OCI-LY3 (cell line): ENCODE data around the gene GLYATL1.

Source experiments
- H2AFZ ChIP-seq: fragments of 200-600, 300-600 bp; shearing (Covaris generic); 2 replicates; pipeline ENCODE4 v1.6.0; 2014; ENCODE audit warnings: antibody characterized with exemption, low read depth, low read length
- H3K27ac ChIP-seq: fragments of 200-600, 300-600 bp; sonication (generic); 2 replicates; pipeline ENCODE4 v1.5.1; 2014; ENCODE audit warnings: mild to moderate bottlenecking, low read length, moderate library complexity, mixed read lengths
- H3K27me3 ChIP-seq: fragments of 200-600, 300-600 bp; sonication (generic); 2 replicates; pipeline ENCODE4 v1.6.1; 2014; ENCODE audit warnings: low read depth, low read length, mixed read lengths
- H3K36me3 ChIP-seq: fragments of 200-600, 300-600 bp; sonication (generic); replicated peaks from 2 replicates; pipeline ENCODE3; 2014; ENCODE audit warnings: low read depth, low read length, mixed read lengths
- H3K4me1 ChIP-seq: fragments of 300-600, 200-600 bp; sonication (generic); 2 replicates; pipeline ENCODE4 v1.6.1; 2014; ENCODE audit warnings: low read length, mixed read lengths
- H3K4me2 ChIP-seq: fragments of 200-600, 300-600 bp; sonication (generic); 2 replicates; pipeline ENCODE4 v1.6.1; 2014; ENCODE audit warnings: low read length, mixed read lengths
- H3K4me3 ChIP-seq: fragments of 300-600, 200-600 bp; sonication (generic); 2 replicates; pipeline ENCODE4 v1.5.1; 2014; ENCODE audit warnings: antibody characterized with exemption, mild to moderate bottlenecking, low read length, moderate library complexity
- H3K79me2 ChIP-seq: fragments of 300-600, 200-600 bp; shearing (Covaris generic); 2 replicates; pipeline ENCODE4 v1.6.1; 2014; ENCODE audit warnings: mild to moderate bottlenecking, low read length, mixed read lengths
- H3K9ac ChIP-seq: fragments of 300-600, 200-600 bp; shearing (Covaris generic); 2 replicates; pipeline ENCODE4 v1.6.0; 2014; ENCODE audit warnings: mild to moderate bottlenecking, low read length, moderate library complexity
- H3K9me3 ChIP-seq: fragments of 200-600, 300-600 bp; shearing (Covaris generic); 2 replicates; pipeline ENCODE4 v1.6.1; 2014; ENCODE audit warnings: low read length, mixed read lengths; ENCODE audit not compliant: insufficient read depth
- H4K20me1 ChIP-seq: fragments of 200-600, 300-600 bp; sonication (generic); 2 replicates; pipeline ENCODE4 v1.6.1; 2016; ENCODE audit warnings: low read length, mixed read lengths; ENCODE audit not compliant: insufficient read depth
- EZH2phosphoT487 ChIP-seq: fragments of 200-600 bp; shearing (Covaris generic); IDR thresholded peaks from 2 replicates; pipeline ENCODE4 v1.6.1; 2018; ENCODE audit warnings: antibody characterized with exemption, mixed run types, low read depth
- TF ChIP-seq, protein P1 (sequence below): fragments of 200-600, 300-600 bp; sonication (generic); IDR thresholded peaks from 2 replicates; pipeline ENCODE4 v1.5.1; 2014; ENCODE audit warnings: antibody characterized with exemption, low read length, low read depth

Gene GLYATL1

DNA sequence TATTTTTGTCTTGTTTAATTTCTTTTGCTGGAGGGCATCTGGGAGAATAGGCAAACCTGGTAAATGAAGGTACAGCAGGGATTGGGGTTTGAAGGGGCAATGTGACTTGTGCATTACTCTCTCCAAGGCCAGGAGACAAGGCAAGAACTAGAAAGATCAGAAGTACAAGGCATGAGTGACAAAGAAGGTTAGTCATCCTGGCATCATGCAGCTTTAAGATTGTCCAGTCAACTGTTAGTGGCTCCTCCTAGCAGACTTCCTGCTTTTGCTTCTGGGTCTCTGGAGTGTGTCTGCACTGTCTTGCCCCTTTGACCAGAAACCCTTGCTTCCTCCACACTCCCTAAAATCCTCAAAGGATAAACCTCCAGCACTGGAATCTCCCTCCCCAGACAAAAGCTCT lies 27.2 kb upstream of the GLYATL1 start:
- no peaks in the 10 kb centered on the region for H3K36me3 ChIP-seq
- no peak overlapping the region for H3K4me2 ChIP-seq
- no peak overlapping the region for H3K27ac ChIP-seq
- H3K4me1 ChIP-seq: peaks cover 18% of the 10 kb centered on the region
- TF ChIP-seq, protein P1, sequence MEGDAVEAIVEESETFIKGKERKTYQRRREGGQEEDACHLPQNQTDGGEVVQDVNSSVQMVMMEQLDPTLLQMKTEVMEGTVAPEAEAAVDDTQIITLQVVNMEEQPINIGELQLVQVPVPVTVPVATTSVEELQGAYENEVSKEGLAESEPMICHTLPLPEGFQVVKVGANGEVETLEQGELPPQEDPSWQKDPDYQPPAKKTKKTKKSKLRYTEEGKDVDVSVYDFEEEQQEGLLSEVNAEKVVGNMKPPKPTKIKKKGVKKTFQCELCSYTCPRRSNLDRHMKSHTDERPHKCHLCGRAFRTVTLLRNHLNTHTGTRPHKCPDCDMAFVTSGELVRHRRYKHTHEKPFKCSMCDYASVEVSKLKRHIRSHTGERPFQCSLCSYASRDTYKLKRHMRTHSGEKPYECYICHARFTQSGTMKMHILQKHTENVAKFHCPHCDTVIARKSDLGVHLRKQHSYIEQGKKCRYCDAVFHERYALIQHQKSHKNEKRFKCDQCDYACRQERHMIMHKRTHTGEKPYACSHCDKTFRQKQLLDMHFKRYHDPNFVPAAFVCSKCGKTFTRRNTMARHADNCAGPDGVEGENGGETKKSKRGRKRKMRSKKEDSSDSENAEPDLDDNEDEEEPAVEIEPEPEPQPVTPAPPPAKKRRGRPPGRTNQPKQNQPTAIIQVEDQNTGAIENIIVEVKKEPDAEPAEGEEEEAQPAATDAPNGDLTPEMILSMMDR: no peak
- no peak for TF ChIP-seq EZH2phosphoT487
- no peak overlapping the region for H3K4me3 ChIP-seq
- H3K27me3 ChIP-seq: peaks cover 51% of the 10 kb centered on the region
- no peaks in the 10 kb centered on the region for H3K79me2 ChIP-seq
- no peaks in the 10 kb centered on the region for H4K20me1 ChIP-seq
- no peaks in the 10 kb centered on the region for H3K9me3 ChIP-seq
- no peak overlapping the region for H2AFZ ChIP-seq
- H3K9ac ChIP-seq: no peak overlapping the region

GRCh38 chr11:58913685-58914084 lies 25.6 kb upstream of the GLYATL1 start:
- Histone ChIP-seq H3K27me3 (peaks cover 45% of the 10 kb centered on the region), H3K36me3 (no peaks in the 10 kb centered on the region), H3K9ac (no peak overlapping the region), H4K20me1 (no peaks in the 10 kb centered on the region), H3K4me3 (no peak overlapping the region), H2AFZ (no peak overlapping the region), H3K9me3 (no peaks in the 10 kb centered on the region), H3K4me1 (peaks cover 7% of the 10 kb centered on the region; the same call in 1 of the 2 replicates), H3K27ac (no peak overlapping the region), H3K4me2 (no peak overlapping the region), H3K79me2 (no peaks in the 10 kb centered on the region)
- no peak for TF ChIP-seq EZH2phosphoT487
- TF ChIP-seq, protein P1: no peak

DNA sequence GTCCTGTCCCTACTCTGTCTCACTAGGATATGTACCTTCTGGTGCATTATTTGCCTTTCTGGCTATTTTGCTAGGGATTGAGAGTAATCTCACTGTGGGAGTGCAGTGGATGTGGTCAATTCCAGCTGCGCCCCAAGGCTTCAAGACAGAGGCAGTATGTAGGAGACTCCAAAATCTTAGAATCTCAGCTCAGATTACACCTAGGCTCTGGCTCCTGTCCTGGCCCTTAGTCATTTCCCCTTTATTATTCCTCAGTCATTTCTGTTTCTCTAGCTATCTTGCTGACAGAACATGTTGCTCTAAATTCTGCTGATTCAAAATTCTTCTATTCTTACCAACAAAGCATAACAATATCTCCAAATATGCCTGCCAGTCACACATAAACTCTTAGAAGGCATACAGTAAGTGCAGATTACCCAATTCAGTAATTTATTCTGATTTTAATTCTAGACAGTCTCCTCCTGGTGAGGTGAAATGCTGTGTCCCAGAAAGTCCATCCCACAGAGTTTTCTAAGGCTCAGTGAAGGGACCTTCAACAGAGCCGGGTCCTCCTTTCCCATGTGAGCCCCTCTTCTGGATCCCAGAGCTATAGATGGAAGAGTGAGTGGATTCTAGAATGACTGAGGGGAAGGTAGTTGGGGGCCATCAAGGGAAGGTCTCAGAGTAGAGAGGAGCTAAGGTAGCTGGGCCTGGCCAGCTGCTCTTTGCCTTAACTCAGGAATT lies 24.3 kb upstream of the GLYATL1 start:
- H3K4me2 ChIP-seq: no peak overlapping the region
- H3K36me3 ChIP-seq: no peaks in the 10 kb centered on the region
- H3K27ac ChIP-seq: no peak overlapping the region
- H3K4me1 ChIP-seq: peaks cover 7% of the 10 kb centered on the region; the same call in 1 of the 2 replicates
- no peak overlapping the region for H3K4me3 ChIP-seq
- peaks cover 33% of the 10 kb centered on the region; the same call in 1 of the 2 replicates for H3K27me3 ChIP-seq
- H2AFZ ChIP-seq: no peak overlapping the region
- TF ChIP-seq, protein P1: no peak
- no peak for TF ChIP-seq EZH2phosphoT487
- H3K9me3 ChIP-seq: no peaks in the 10 kb centered on the region
- H3K79me2 ChIP-seq: no peaks in the 10 kb centered on the region
- no peak overlapping the region for H3K9ac ChIP-seq
- H4K20me1 ChIP-seq: no peaks in the 10 kb centered on the region

- peaks cover 7% of the 10 kb centered on the region; the same call in 1 of the 2 replicates for H3K4me1 ChIP-seq
- H3K4me2 ChIP-seq: no peak overlapping the region
- no peaks in the 10 kb centered on the region for H3K79me2 ChIP-seq
- no peak overlapping the region for H2AFZ ChIP-seq
- H3K9ac ChIP-seq: no peak overlapping the region
- no peak overlapping the region for H3K4me3 ChIP-seq
- no peak overlapping the region for H3K27ac ChIP-seq
- H3K27me3 ChIP-seq: peaks cover 16% of the 10 kb centered on the region; the same call in 1 of the 2 replicates
- no peak for TF ChIP-seq EZH2phosphoT487
- TF ChIP-seq, protein P1: no peak
- no peaks in the 10 kb centered on the region for H4K20me1 ChIP-seq
- H3K36me3 ChIP-seq: no peaks in the 10 kb centered on the region
- H3K9me3 ChIP-seq: no peaks in the 10 kb centered on the region
Measured at GRCh38 chr11:58916637-58917036, 22.7 kb upstream of the GLYATL1 start.
